IPS DF 4.7 (cell line): Measurements from ENCODE around the gene DNAJC18.
"Not testable (repeated sequence)": the region's sequence is repeated elsewhere in the genome, so short reads cannot be mapped to it uniquely, and the experiment has no call there.

Experiments
- DNase-seq: peaks from one replicate; pipeline ENCODE4 v3.0.0-alpha.2; 2013; ENCODE audit warnings: low spot score; ENCODE audit errors: extremely low read depth

The DNAJC18 gene

GRCh38 chr5:139461176-139461575 lies 21.9 kb upstream of the DNAJC18 start:
- no peak for DNase-seq

- DNase-seq, result no peak
Observed at GRCh38 chr5:139460455-139460854, 21.1 kb upstream of the DNAJC18 start.

- DNase-seq, result no peak
Observed at GRCh38 chr5:139459451-139459934, 20.2 kb upstream of the DNAJC18 start.

GRCh38 chr5:139458580-139459407 lies 19.5 kb upstream of the DNAJC18 start:
- DNase-seq, result no peak

- DNase-seq, result no peak
Observed at GRCh38 chr5:139457653-139458306, 18.5 kb upstream of the DNAJC18 start.

- DNase-seq, result no peak
Observed at GRCh38 chr5:139457241-139457640, 17.9 kb upstream of the DNAJC18 start.

GRCh38 chr5:139456776-139457175 lies 17.5 kb upstream of the DNAJC18 start:
- no peak for DNase-seq

- no peak for DNase-seq
Observed at GRCh38 chr5:139454568-139455290, 15.4 kb upstream of the DNAJC18 start.

- no peak for DNase-seq
Observed at GRCh38 chr5:139453683-139454567, 14.6 kb upstream of the DNAJC18 start.

- DNase-seq, result no peak
Observed at GRCh38 chr5:139451878-139452660, 12.7 kb upstream of the DNAJC18 start.

- DNase-seq, result no peak
Observed at GRCh38 chr5:139451176-139451575, 11.9 kb upstream of the DNAJC18 start.

- DNase-seq, result no peak
Observed at GRCh38 chr5:139446956-139447779, 7.8 kb upstream of the DNAJC18 start.

- DNase-seq, result no peak
Observed at GRCh38 chr5:139445325-139446170, 6.2 kb upstream of the DNAJC18 start.

GRCh38 chr5:139443831-139444453 lies 4.6 kb upstream of the DNAJC18 start:
- DNase-seq, result no peak

- not testable (repeated sequence) for DNase-seq
Observed at GRCh38 chr5:139440416-139440815, 1.1 kb upstream of the DNAJC18 start.

- DNase-seq, result no peak
Observed at GRCh38 chr5:139438707-139439012, 665 bp downstream of the DNAJC18 start.

GRCh38 chr5:139435676-139436075 lies 3.6 kb downstream of the DNAJC18 start:
- no peak for DNase-seq

GRCh38 chr5:139431706-139432105 lies 7.6 kb downstream of the DNAJC18 start:
- DNase-seq, result no peak
